GM21529 (cell line): ENCODE measurements around the gene ACAA1.
A peak's percentile ranks its signal among the peaks of the same experiment; 100 is the strongest.

Experiments used
- ATAC-seq: cut with Tn5 transposase; IDR thresholded peaks from one replicate; pipeline ENCODE4 v1.9.1; 2021; ENCODE audit not compliant: unreplicated experiment

The ACAA1 gene

DNA sequence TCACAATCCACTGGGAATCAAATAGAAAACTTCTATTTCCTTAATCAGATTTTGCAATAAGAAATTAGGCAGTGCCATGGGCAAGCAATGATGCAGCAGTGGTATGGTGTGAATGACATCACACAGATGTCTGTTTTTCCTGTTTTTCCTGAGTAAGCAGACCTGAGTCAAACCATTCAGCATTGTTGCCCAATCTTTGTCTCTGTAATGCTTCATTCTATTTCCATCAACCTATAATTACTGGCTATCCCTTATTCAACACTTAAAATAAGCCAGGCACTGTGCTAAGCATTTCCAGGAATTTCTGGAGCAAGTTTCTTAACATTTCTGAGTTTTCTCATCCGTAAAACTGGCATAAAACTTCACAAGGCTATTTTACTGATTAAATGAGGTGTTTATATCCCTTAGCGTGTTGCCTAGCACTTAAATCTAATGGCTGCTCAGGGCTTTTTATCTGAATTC, 17.1 kb upstream of the ACAA1 start:
- no peak for ATAC-seq

DNA sequence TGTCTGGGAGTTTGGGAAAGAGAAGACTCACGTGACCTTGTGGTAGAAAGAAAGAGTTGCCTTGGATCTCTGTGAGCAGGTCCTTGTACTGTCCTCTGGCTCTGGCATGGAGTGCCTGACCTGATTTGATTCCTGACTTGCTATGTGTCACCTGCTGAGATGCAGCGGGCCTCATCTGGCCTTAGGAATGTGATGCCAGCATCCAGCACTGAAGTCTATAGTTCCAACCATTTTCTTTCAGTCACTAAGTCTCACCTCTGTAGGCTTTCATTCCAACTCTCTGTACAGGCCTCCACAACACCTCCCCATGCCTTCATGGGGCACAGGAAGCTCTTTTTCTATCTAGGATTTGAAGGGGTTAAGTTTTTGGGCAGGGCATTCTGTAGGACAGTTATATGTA, 16.3 kb upstream of the ACAA1 start:
- no peak for ATAC-seq

DNA sequence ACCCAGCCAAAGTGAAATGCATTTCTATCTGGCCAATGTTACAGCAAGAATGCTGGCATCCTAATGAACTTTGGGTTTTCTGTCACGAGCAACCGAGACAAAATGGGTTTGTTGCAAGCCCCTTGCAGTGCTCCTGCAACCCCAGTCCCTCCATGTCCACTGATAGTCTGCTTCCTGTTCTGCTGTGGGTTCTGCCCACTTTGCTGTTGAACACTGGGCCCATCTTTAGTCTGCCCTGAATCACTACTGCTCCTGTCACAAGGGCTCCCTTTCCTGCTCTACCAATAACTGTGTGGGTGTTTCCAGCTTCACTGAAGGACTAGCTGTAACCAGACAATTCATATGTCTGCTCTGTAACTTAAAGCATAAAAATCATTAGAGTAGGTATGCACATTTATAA, 15.7 kb upstream of the ACAA1 start:
- ATAC-seq, result no peak

DNA sequence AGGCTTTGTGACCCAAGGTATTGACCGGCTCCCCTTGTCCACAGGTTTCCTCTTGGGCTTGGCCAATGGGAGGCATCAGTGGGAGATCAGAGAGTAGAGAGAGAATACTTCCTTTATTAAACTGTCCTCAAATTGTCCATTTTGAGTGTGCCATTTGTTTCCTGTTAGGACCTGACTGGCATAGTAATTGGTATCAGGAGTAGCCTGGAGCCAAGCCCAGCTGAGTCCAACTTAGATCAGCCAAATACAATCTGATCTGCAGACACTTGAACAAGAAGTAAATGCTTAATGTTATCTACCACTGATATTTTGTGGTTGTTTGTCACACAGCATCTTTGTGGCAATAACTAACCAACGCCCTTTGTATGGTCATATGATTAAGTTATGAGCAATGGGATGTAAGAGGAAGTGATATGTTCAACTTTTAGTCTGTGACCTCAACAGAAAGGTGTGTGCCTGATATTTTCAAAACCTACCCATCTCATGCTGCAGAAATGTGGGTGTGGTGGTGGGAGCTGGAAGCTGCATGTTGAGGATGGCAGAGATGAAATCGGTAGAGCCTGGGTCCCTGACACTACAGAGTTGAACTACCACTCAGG, 14.8 kb upstream of the ACAA1 start:
- ATAC-seq, result no peak

DNA sequence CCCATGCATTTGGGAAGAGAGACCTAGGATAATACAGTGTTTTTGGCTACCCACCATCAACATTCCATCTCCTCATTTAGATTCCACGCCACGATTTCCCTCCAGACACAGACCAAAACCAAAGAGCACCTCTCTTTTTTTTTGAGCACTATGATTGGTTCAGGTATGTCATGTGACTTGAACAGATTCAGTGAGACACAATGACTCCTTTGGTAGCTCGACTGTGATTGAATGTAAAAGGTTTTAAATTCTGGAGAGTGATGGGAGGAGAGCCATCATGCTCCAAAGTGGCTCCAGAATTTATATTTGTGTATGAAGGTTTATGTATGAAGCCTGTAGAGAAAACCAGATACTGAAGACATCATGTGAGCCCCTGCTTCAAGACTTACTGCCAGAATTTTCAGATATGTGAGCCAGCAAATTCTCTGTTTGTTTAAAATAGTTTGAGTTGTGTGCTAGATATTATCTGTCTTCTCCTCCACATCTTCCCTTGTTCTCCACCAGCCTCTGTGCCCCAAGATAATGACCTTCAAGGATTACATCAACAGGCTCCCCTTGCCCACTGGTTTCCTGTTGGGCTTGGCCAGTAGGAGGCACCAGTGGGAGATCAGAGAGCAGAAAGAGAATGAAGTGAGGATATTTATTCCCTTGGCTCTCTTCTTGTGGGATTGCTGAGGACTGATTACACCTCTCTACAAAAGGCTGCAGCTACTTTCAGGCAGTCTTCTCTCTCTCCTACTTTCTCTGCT, 14.0 kb upstream of the ACAA1 start:
- ATAC-seq, result no peak

DNA sequence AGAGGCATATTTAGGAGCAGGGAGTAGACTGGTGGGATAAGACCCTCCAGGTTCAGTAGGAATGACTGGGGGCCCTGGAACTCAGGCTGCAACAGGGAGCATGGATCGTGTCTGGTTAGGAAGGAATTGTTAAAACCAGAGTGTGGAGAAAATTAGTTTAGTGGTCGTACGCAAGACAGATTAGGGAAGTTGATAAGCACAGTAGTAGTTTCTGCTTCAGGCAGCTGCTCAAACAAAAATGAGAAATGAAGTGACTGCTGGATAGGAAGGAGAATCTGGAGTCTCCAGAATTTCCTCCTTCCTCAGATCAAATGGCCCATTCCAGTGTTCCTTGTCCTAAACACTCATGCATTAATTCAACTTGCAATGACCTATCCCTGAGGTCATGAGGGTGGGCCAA, 12.8 kb upstream of the ACAA1 start:
- no peak for ATAC-seq

DNA sequence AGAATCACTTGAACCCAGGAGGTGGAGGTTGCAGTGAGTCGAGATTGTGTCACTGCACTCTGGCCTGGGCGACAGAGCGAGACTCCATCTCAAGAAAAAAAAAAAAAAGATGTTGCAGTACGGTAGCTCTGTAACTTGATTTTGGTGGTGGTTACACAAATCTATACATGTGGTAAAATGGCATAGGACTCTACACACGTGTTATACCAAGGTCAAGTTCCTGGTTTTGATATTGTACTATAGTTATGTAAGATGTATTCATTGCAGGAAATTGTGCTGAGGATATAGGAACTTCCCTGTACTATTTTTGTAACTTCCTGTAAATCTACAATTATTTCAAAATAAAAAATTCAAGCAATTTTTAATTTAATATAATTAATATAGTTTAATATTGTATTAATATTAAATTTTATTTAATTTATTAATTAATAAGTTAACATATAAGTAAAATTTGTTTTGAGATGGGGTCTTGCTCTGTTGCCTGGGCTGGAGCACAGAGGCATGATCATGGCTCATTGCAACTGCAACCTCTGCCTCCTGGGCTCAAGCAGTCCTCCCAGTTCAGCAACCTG, 11.5 kb upstream of the ACAA1 start:
- ATAC-seq, result no peak

DNA sequence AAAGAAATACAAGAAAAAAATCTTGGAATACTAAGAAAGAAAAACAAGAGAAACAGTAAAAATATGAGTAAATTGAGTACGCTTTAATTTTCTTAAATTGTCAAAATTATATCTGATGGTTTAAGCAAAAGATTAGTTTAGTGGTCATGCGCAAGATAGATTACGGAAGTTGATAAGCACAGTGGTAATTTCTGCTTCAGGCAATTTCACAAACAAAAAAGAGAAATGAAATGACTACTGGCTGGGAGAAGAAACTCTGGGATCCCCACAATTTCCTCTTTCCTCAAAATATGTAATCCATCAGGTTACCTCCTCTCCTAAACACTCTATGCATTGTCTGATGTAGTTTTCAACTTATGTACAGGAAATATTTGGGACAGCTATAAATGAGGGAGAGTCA, 10.5 kb upstream of the ACAA1 start:
- ATAC-seq, result no peak

DNA sequence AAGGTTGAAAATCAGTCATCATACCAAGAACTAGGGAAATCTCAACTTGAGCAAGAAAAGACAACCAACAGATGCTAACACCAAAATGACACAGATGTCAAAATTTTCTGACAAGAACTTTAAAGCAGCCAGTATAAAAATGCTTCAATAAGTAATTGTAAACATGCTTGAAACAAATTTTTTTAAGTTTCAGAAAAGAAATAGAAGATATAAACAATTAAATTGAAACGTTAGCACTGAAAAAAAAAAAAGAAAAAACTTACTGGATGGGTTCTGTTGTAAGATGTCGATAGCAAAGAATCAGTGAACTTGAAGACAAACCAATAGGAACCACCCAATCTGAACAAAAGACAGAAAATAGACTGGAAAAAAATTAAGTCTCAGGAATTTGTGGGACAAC, 9.6 kb upstream of the ACAA1 start:
- no peak for ATAC-seq

DNA sequence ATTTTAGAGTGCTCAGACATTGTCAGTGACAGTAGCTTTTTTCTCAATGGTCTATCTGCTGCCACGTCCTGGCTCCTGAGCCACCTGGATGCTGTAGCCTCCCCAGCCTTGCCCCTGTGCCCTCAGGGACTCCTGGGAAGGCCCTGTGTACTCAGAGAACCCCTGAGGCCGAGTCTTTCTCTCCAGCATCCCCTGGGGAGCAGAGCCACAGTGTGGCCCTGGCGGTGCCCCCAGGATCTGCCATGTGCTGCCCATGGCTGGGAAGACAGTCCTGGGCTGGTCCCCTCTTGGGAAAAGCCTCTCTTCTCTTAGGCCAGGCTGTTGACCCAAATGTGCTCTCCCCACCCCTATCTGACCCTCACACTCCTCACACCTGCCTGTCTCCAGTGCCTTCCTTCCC, 6.6 kb upstream of the ACAA1 start:
- no peak for ATAC-seq

DNA sequence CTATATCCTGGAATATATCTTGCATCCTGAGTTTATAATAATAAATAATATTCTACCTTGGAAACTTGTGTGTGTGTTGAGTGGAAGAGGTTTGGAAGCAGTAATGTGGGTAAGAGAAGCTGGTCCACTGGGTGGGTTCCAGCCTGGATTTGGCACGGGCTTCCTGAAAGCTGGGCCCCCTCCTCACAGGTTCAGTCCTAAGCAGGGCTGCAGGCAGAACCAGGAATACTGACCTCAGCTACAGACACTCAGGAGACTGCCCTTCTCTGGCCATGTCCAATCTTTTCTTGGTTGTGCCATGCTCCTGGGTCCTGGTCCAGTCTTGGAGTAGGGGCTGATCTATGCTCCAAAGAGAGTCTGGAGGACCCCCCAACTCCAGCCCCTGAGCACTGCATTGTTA, 6.0 kb upstream of the ACAA1 start:
- ATAC-seq, result no peak

DNA sequence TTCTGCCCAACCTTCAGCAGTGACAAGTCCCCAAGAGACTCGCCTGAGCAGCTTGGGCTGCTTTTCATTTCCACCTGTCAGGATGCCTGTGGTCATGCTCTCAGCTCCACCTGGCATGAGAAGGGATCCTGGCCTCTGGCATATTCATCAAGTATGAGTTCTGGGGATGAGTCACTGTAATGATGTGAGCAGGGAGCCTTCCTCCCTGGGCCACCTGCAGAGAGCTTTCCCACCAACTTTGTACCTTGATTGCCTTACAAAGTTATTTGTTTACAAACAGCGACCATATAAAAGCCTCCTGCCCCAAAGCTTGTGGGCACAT, 5.0 kb upstream of the ACAA1 start:
- ATAC-seq, result no peak

DNA sequence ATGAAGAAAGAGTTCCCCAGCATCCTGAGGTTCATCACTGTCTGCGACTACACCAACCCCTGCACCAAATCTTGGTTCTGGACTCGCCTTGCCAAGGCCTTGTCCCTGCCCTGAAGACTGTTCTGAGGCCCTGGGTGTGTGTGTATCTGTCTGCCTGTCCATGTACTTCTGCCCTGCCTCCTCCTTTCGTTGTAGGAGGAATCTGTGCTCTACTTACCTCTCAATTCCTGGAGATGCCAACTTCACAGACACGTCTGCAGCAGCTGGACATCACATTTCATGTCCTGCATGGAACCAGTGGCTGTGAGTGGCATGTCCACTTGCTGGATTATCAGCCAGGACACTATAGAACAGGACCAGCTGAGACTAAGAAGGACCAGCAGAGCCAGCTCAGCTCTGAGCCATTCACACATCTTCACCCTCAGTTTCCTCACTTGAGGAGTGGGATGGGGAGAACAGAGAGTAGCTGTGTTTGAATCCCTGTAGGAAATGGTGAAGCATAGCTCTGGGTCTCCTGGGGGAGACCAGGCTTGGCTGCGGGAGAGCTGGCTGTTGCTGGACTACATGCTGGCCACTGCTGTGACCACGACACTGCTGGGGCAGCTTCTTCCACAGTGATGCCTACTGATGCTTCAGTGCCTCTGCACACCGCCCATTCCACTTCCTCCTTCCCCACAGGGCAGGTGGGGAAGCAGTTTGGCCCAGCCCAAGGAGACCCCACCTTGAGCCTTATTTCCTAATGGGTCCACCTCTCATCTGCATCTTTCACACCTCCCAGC, 4.4 kb upstream of the ACAA1 start:
- no peak for ATAC-seq

DNA sequence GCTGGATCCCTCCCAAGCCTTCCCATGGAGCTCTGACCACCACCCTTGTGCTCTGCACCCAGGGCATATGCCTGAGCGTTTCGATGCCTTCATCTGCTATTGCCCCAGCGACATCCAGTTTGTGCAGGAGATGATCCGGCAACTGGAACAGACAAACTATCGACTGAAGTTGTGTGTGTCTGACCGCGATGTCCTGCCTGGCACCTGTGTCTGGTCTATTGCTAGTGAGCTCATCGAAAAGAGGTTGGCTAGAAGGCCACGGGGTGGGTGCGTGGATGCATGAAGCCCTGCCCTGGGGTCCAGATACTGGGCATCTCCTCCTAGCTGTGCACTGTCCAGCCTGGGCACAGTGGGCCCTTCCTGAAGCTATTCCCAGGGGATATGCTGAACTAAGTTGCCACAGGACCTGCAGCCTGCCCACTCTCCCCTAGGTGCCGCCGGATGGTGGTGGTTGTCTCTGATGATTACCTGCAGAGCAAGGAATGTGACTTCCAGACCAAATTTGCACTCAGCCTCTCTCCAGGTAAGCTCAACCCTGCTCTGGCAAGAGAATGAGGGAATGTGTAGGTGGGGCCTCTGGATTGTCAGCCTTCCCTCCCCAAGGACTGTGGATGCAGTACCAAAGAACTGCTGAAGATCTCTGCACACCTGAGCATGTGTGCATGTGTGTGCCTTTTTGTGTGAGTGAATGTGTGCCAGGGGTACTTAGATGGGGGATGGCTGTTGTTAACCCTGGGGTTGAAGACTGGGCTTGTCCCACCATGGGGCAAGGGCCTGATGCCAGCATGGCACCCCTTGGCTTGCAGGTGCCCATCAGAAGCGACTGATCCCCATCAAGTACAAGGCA, 3.6 kb upstream of the ACAA1 start:
- no peak for ATAC-seq

DNA sequence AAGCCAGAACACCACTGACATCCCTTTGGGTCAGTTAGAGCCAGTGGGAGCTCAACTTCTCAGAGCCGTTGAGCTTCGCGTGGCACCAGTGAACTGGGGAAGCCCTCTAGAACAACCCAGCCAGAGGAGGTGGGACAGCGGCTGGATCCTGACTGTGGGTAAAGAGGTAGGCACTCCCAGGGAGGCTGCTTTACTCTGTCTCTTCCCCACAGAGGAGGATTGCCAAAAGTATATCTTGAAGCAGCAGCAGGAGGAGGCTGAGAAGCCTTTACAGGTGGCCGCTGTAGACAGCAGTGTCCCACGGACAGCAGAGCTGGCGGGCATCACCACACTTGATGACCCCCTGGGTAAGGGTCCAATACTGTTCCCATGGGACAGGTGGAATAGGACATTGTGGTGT, 2.7 kb upstream of the ACAA1 start:
- ATAC-seq, result no peak

DNA sequence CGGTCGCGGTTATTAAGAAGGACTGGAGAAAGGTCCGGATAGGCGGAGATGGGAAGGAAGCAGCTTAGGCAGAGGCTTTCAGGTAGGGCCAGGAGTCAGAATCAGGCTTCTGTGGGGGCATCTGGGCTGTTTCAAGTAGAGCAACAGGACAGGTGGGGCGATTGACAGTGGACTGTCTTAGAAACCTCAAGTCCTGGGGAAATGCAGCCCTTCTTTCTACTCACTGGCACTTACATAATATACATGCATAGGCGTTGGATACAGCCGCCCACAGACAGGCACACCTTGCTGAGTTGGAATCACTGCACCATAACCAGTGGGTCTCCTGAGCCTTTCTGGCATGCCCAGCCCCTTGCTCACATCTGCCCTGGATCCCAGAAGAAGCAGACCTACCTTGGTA, 2.3 kb upstream of the ACAA1 start:
- ATAC-seq, result no peak

DNA sequence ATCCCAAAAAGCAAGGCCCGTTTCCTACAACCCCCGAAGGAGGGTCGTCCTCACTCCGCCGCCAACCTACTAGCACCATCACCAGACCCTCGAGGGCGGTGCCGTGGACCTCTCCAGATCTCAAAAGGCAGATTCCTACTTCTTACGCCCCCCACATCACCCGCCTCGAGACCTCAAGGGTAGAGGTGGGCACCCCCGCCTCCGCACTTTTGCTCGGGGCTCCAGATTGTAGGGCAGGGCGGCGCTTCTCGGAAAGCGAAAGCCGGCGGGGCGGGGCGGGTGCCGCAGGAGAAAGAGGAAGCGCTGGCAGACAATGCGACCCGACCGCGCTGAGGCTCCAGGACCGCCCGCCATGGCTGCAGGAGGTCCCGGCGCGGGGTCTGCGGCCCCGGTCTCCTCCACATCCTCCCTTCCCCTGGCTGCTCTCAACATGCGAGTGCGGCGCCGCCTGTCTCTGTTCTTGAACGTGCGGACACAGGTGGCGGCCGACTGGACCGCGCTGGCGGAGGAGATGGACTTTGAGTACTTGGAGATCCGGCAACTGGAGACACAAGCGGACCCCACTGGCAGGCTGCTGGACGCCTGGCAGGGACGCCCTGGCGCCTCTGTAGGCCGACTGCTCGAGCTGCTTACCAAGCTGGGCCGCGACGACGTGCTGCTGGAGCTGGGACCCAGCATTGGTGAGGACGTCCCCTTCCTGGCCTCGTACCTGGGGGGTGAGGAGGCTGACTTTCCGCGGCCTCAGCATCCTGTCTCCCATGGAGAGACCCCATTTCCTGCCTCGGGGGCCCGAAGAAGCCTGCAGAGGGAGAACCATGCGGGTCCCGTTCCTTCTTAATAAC, 1.6 kb upstream of the ACAA1 start, which contains the start of gene MYD88:
MYD88 (plus strand) TSS at position 313 of the 842 bp plus-strand sequence; CDS start at position 353, 40 bp downstream.
- peak; percentile 43 for ATAC-seq

DNA sequence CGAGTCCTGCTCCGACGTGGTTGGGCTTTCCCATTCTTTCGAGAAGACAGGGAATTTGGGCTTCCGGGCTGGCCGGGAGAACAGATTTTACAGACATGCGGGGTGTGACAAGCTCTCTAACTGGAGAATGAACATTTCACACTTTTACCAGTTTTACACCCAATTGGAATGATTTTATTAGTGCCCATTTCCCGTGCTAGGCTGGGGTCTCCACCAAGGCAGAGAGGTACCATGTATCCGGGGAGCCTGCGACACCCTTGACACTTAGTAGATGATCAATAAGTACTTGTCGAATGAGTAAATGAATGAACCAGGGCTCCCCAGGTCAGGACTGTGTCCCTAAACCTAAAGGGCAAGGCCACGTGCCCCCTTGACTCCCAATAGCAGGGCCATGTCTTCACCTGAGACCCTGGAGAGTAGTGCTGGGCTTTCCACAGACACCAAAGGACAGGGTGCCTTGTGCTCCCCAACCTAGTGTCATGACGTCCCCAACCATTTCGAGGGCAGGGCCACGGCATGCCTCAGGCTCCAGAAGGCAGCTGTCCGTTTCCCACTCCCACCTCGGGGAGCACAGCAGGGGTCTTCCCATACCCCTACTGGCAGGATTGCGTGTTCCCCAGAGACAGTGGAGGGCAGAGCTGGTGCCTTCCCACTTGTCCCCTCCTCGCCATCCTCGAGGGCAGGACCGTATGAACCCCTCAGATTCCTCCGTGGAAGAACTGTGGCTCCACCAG, 855 bp upstream of the ACAA1 start:
- ATAC-seq, result no peak

DNA sequence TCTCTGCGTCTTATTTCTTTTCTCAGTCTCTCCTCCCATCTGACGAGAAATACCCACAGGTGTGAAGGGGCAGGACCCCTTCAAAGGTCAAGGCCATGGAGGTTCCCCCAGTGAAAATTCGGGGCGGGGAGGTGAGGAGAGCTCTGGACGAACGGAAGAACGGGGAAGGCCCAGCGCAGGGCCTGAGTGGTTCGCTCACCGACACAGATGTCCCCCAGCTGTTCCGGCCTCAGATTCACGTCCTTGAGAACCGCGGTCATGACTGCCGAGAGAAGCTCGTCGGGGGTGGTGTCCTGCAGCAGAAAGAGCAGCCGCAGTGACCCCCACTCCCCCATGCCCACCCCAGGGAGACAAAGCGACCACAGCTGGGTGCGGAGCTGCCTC, 542 bp downstream of the ACAA1 start:
- peak; percentile 12 for ATAC-seq
